Transverse colon (tissue), 4 donors: ENCODE measurements around the gene GOT1. TPM values are rescaled to one million over a fixed set of nuclear protein-coding genes. Genes with fewer than 3 reads are reported as not detected.

Source experiments
- DNase-seq: peaks from one replicate; pipeline ENCODE4 v3.0.0-alpha.2; 2019
- H3K27ac ChIP-seq, 4 donors: fragments of 200-600 bp; sonication (generic); 2 replicates each; pipeline ENCODE4 v1.5.1; 2016 to 2018; ENCODE audit warnings: inconsistent platforms in 4 of 4
- H3K27me3 ChIP-seq: fragments of 200-600 bp; sonication (generic); 2 replicates; pipeline ENCODE4 v1.5.1; 2017; ENCODE audit warnings: inconsistent platforms
- H3K36me3 ChIP-seq, 4 donors: fragments of 200-600 bp; sonication (generic); 2 replicates each; pipeline ENCODE4 v1.5.1; 2017 to 2019; ENCODE audit warnings: inconsistent platforms in 4 of 4
- H3K4me1 ChIP-seq, 4 donors: fragments of 200-600 bp; sonication (generic); 2 replicates each; pipeline ENCODE4 v1.5.1; 2017 to 2020; ENCODE audit warnings: inconsistent platforms in 4 of 4
- H3K4me3 ChIP-seq, 4 donors: fragments of 200-600 bp; sonication (generic); 1 replicate in 1 of 4; 2 replicates in 3 of 4; pipeline versions ENCODE4 v1.5.1 to v1.6.1; 2017 to 2019; ENCODE audit warnings: inconsistent platforms in 4 of 4
- H3K9me3 ChIP-seq, 2 donors: fragments of 200-600 bp; sonication (generic); 2 replicates each; pipeline ENCODE4 v1.5.1; 2017 to 2019; ENCODE audit warnings: inconsistent platforms in 2 of 2
- CTCF ChIP-seq, 5 experiments: fragments of 200-600 bp in 3 of 5; fragments of 450-650 bp in 2 of 5; sonication (generic) in 3 of 5; IDR thresholded peaks; 1 replicate in 2 of 5; 2 replicates in 3 of 5; pipeline ENCODE4 v1.5.1; 2016 to 2017; ENCODE audit warnings: antibody characterized with exemption in 5 of 5, inconsistent platforms in 3 of 5, mild to moderate bottlenecking in 2 of 5, moderate library complexity in 1 of 5
- EP300 ChIP-seq: sonication (generic); formaldehyde crosslinking; IDR thresholded peaks from one replicate; pipeline ENCODE4 v1.6.1; 2017; ENCODE audit warnings: antibody characterized with exemption, low read depth
- POLR2A ChIP-seq: fragments of 450-650 bp; IDR thresholded peaks from one replicate; pipeline ENCODE4 v1.6.1; 2016; ENCODE audit warnings: antibody characterized with exemption, mild to moderate bottlenecking, moderate library complexity
- POLR2AphosphoS5 ChIP-seq, 3 donors: sonication (generic); formaldehyde crosslinking; IDR thresholded peaks; one replicate each; pipeline ENCODE4 v1.6.1; 2016; ENCODE audit warnings: antibody characterized with exemption in 3 of 3
- WGBS, 2 donors: methylation state at CpG; one replicate each; pipeline ENCODE4 v1.1.5; 2018; ENCODE audit warnings: low coverage in 1 of 2; 5-methylcytosine and 5-hydroxymethylcytosine counted together
- in situ Hi-C, 4 donors: fragments of 200-750 bp; cut with MboI; loops; one replicate each; pipeline versions ENCODE4 v1.15.0 to v1.15.1; 2017; ENCODE audit warnings: low sequenced_read_pairs in 3 of 4, low pct_ligation_motif_present in 1 of 4, low pct_unique_long_range_greater_than_20kb in 1 of 4
- intact Hi-C: fragments of 100-400 bp; cut with DNase I; formaldehyde crosslinking; loops from one replicate; pipeline ENCODE4 v1.15.1; 2023; ENCODE audit warnings: low total_unique reads
- total RNA-seq, 4 donors: library from RNA; depleted of rRNA; stranded (reverse); fragments of >200 nt; gene quantifications; one replicate each; pipeline ENCODE4 v1.1.0, GENCODE V29; 2016

The GOT1 gene
- total RNA-seq, 4 donors from 2014 or later, result 54.5 to 94.3 (median 82.3) TPM

- 33 to 61% methylated on average over 1 to 2 of the region's 2 CpGs for WGBS, 2 donors
- no peak overlapping the region for H3K27ac ChIP-seq
- H3K9me3 ChIP-seq, result no peaks in the 10 kb centered on the region
- no peak for DNase-seq
- TF ChIP-seq POLR2A (no peak), CTCF (IDR thresholded peaks at IDR 0.05) (no peak), EP300 (no peak)
- no peaks in the 10 kb centered on the region for H3K27me3 ChIP-seq
- intact Hi-C loops, result loop anchor here (5.0 kb wide), 1 partner anchor 219 kb away; no protein-coding TSS in a partner anchor
- H3K4me3 ChIP-seq, result no peak overlapping the region
- H3K4me1 ChIP-seq, result peaks cover 0 to 3% (median 1%) of the 10 kb centered on the region in 4 donors
- peaks cover 0 to 11% (median 5%) of the 10 kb centered on the region in 4 donors for H3K36me3 ChIP-seq
- in situ Hi-C loops, result loop anchor here in 2 of 4 donors (10.0 to 25.0 kb wide), 2 partner anchors 222 to 319 kb away; no protein-coding TSS in a partner anchor
These were observed 37.4 kb downstream of the GOT1 start for GRCh38 chr10:99393036-99393435.

- no peak for DNase-seq
- H3K4me3 ChIP-seq, result no peak overlapping the region
- no peak overlapping the region for H3K27ac ChIP-seq
- TF ChIP-seq POLR2A (no peak), POLR2AphosphoS5 (IDR thresholded peaks at IDR 0.05) (no peak), EP300 (no peak), CTCF (IDR thresholded peaks at IDR 0.05) (no peak)
- in situ Hi-C loops (loop anchor here in 2 of 4 donors (10.0 to 25.0 kb wide), 2 partner anchors 223 to 321 kb away; no protein-coding TSS in a partner anchor), intact Hi-C loops (loop anchor here (5.0 kb wide), 1 partner anchor 221 kb away; no protein-coding TSS in a partner anchor)
- H3K27me3 ChIP-seq, result no peaks in the 10 kb centered on the region
- H3K36me3 ChIP-seq, result no peaks in the 10 kb centered on the region
- H3K9me3 ChIP-seq, result no peaks in the 10 kb centered on the region
- peaks cover 0 to 3% (median 1%) of the 10 kb centered on the region in 4 donors for H3K4me1 ChIP-seq
- 100% methylated on average over 2 of the region's 2 CpGs for WGBS, 2 donors
These were observed 39.1 kb downstream of the GOT1 start for GRCh38 chr10:99391346-99391745.

GRCh38 chr10:99389729-99390480, 40.5 kb downstream of the GOT1 start:
- in situ Hi-C loops, result loop anchor here in 2 of 4 donors (10.0 to 25.0 kb wide), 2 partner anchors 225 to 322 kb away; no protein-coding TSS in a partner anchor
- 70% methylated on average over 9 of the region's 9 CpGs; no CpG with 5 or more reads in 1 of the 2 donors for WGBS, 2 donors

More at GRCh38 chr10:99389729-99390480, 40.5 kb downstream of the GOT1 start:
- Histone ChIP-seq H3K36me3 (no peaks in the 10 kb centered on the region), H3K27me3 (no peaks in the 10 kb centered on the region), H3K9me3 (no peaks in the 10 kb centered on the region), H3K4me1 (peaks cover 0 to 3% (median 0%) of the 10 kb centered on the region in 4 donors), H3K4me3 (no peak overlapping the region), H3K27ac (no peak overlapping the region)
- intact Hi-C loops, result loop anchor here (5.0 kb wide), 1 partner anchor 222 kb away; no protein-coding TSS in a partner anchor
- no peak for DNase-seq
- TF ChIP-seq POLR2AphosphoS5 (IDR thresholded peaks at IDR 0.05) (no peak), POLR2A (no peak), EP300 (no peak), CTCF (IDR thresholded peaks at IDR 0.05) (no peak)
